Upper lobe of left lung (tissue), 6 donors: ENCODE measurements around the gene DOK5. TPM values are rescaled to one million over a fixed set of nuclear protein-coding genes. Genes with fewer than 3 reads are reported as not detected.

Experiments
- ATAC-seq, 2 donors: fragments of 200-7000 bp; cut with Tn5 transposase; one replicate each; pipeline ENCODE4 v1.9.1; 2022; ENCODE audit warnings: mild to moderate bottlenecking in 2 of 2, moderate library complexity in 2 of 2; ENCODE audit not compliant: low FRiP score in 2 of 2
- DNase-seq, 2 donors: peaks; one replicate each; pipeline ENCODE4 v3.0.0-alpha.2; 2019 to 2020
- H3K27ac ChIP-seq, 4 donors: fragments of 200-600 bp; sonication (generic); one replicate each; pipeline ENCODE4 v1.5.1; 2016 to 2019
- H3K27me3 ChIP-seq, 4 donors: fragments of 200-600 bp; sonication (generic); one replicate each; pipeline ENCODE4 v1.5.1; 2017 to 2019
- H3K36me3 ChIP-seq, 4 donors: fragments of 200-600 bp; sonication (generic); one replicate each; pipeline ENCODE4 v1.5.1; 2016 to 2019
- H3K4me1 ChIP-seq, 4 donors: fragments of 200-600 bp; sonication (generic); one replicate each; pipeline ENCODE4 v1.5.1; 2018 to 2019
- H3K4me3 ChIP-seq, 4 donors: fragments of 200-600 bp; sonication (generic); one replicate each; pipeline ENCODE4 v1.5.1; 2017 to 2019; ENCODE audit warnings: mild to moderate bottlenecking in 2 of 4, moderate library complexity in 1 of 4
- H3K9me3 ChIP-seq, 4 donors: fragments of 200-600 bp; sonication (generic); one replicate each; pipeline ENCODE4 v1.5.1; 2018 to 2019
- EP300 ChIP-seq, 4 donors: sonication (generic); formaldehyde crosslinking; IDR thresholded peaks; one replicate each; pipeline ENCODE4 v1.5.1; 2017; ENCODE audit warnings: antibody characterized with exemption in 4 of 4, control low read depth in 2 of 4
- POLR2A ChIP-seq, 4 donors: fragments of 450-650 bp; IDR thresholded peaks; one replicate each; pipeline ENCODE4 v1.5.1; 2016 to 2017; ENCODE audit warnings: antibody characterized with exemption in 4 of 4, mild to moderate bottlenecking in 2 of 4
- POLR2AphosphoS5 ChIP-seq, 2 donors: sonication (generic); formaldehyde crosslinking; IDR thresholded peaks; one replicate each; pipeline ENCODE4 v1.5.1; 2017; ENCODE audit warnings: antibody characterized with exemption in 2 of 2
- WGBS, 2 donors: methylation state at CpG; one replicate each; pipeline ENCODE4 v1.1.5; 2017 to 2018; 5-methylcytosine and 5-hydroxymethylcytosine counted together
- total RNA-seq, 6 donors: library from RNA; depleted of rRNA in 4 of 6; stranded (reverse); fragments of >200 nt in 4 of 6; gene quantifications; one replicate each; pipeline versions ENCODE4 v1.1.0 to v1.2.1, GENCODE V29; 2016 to 2021
- TF ChIP-seq, protein P1 (sequence below), 6 experiments: fragments of 450-650 bp in 4 of 6; fragments of 200-600 bp in 2 of 6; sonication (generic) in 2 of 6; IDR thresholded peaks; one replicate each; pipeline ENCODE4 v1.5.1; 2016 to 2019; ENCODE audit warnings: antibody characterized with exemption in 6 of 6
- donor health status: DM: no; HTN: no; CAD: no; lungs with moderate emphysema.
- donor health status: DM: no; HTN: yes; CAD: no; lungs with severe emphysema.

DOK5 gene
- total RNA-seq, 6 donors from 2014 or later, result 0.37 to 1.0 TPM; not detected in 4

DNA sequence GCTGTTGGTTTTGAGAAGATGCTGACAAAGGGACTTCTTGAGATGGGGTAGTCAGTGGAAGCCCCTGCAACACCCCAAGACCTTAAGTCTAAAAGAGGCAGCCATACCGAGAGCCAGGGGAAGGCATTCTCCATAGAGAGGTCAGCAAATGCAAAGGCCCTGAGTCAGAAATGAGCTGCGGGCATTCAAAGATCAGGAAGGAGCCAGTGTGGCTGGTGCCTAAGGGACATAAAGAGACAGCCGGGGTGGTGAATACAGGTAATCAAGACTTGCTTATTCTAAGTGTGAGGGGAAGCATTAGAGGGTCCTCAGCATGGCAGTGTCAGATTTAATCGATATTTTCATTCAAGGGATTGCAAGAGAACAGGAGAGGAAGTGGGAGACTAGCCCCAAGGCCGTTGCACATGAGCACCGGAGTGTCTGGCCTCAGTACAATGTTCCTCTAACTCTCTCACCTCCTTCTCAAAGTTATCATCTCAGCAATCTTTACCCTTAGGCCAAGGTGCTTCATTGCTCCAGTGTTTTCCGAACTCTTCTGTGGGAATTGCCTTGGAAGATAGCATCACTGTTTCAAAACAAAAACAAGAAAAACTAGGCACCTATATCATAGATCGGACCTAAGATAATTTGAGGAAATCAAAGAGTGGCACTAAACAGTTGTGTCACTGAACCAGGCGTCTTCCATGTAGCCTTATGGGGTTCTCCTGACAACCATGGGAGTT lies 173.2 kb downstream of the DOK5 start:
- 64 to 68% methylated on average over 9 of the region's 9 CpGs for WGBS, 2 donors
- Histone ChIP-seq H3K27me3 (no peaks in the 10 kb centered on the region), H3K4me1 (no peaks in the 10 kb centered on the region), H3K27ac (no peak overlapping the region), H3K36me3 (no peaks in the 10 kb centered on the region), H3K4me3 (no peak overlapping the region), H3K9me3 (no peaks in the 10 kb centered on the region)
- no peak for TF ChIP-seq POLR2A (IDR thresholded peaks at IDR 0.05)
- no peak for TF ChIP-seq EP300 (IDR thresholded peaks at IDR 0.05)
- TF ChIP-seq, protein P1, sequence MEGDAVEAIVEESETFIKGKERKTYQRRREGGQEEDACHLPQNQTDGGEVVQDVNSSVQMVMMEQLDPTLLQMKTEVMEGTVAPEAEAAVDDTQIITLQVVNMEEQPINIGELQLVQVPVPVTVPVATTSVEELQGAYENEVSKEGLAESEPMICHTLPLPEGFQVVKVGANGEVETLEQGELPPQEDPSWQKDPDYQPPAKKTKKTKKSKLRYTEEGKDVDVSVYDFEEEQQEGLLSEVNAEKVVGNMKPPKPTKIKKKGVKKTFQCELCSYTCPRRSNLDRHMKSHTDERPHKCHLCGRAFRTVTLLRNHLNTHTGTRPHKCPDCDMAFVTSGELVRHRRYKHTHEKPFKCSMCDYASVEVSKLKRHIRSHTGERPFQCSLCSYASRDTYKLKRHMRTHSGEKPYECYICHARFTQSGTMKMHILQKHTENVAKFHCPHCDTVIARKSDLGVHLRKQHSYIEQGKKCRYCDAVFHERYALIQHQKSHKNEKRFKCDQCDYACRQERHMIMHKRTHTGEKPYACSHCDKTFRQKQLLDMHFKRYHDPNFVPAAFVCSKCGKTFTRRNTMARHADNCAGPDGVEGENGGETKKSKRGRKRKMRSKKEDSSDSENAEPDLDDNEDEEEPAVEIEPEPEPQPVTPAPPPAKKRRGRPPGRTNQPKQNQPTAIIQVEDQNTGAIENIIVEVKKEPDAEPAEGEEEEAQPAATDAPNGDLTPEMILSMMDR (IDR thresholded peaks at IDR 0.05), result no peak
- TF ChIP-seq POLR2AphosphoS5 (IDR thresholded peaks at IDR 0.05), result no peak
- no peak for DNase-seq
- no peak for ATAC-seq

DNA sequence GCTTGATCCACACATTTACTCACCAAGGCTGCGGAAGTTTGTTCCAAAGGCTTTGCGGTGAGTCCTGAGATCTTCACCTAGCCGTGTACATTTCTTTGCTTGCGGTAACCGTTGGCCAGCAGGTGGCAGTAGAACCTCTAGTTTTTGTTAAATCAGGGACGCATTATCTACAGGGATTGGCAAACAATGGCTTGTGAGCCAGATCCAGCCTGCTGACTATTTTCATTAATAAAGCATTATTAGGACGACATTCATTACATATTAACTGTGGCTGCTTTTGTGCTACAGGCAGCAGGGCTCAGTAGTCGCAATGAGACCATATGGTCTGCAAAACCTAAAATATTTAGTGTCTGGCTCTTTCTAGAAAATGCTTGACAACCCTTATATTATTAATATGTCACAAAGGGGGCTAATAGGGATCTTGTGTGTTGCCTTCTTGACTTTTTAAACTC lies 174.1 kb downstream of the DOK5 start:
- DNase-seq (peak in 1 of 2 donors; percentile 48), ATAC-seq (peak; percentile 69 to 80)
- no peak overlapping the region for H3K4me3 ChIP-seq
- no peaks in the 10 kb centered on the region for H3K4me1 ChIP-seq
- H3K9me3 ChIP-seq, result no peaks in the 10 kb centered on the region
- TF ChIP-seq EP300 (IDR thresholded peaks at IDR 0.05), result no peak
- no peak for TF ChIP-seq POLR2AphosphoS5 (IDR thresholded peaks at IDR 0.05)
- no peak for TF ChIP-seq POLR2A (IDR thresholded peaks at IDR 0.05)
- TF ChIP-seq, protein P1 (IDR thresholded peaks at IDR 0.05), result peak; percentile 21 to 63 (median 54)
- no peaks in the 10 kb centered on the region for H3K36me3 ChIP-seq
- 6 to 17% methylated on average over 8 of the region's 8 CpGs for WGBS, 2 donors
- no peak overlapping the region for H3K27ac ChIP-seq
- H3K27me3 ChIP-seq, result no peaks in the 10 kb centered on the region

DNA sequence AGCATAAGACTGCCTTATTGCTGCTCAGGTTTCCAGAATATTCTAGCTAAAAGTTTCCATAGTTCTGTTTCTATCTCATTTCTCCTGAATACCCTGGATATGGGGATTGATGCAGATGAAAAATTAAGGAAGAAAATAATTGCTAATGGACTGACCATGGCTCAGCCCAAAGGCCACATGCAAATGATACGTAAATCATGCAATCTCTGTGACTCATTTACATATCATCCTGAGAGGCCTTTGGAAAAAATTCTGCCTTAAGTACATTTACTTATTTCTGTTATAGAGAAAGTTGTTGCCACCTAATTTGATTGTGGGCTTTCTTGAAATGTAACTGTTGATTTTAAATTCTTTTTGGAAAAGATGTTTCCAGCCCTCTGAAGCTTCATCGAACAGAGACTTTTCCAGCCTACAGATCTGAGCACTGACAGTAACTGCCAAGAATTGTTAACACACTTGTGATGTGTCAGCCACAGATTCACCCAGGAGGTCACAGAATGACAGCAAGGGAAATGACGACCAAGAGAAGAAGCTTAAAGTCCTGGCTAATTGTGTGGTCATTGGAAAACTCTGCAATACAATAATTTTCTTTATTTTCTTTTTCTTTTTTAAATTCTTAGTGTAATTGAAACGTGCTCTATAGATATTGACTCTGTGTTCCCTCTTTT lies 174.8 kb downstream of the DOK5 start:
- no peaks in the 10 kb centered on the region for H3K36me3 ChIP-seq
- no peak overlapping the region for H3K27ac ChIP-seq
- no peak for ATAC-seq
- H3K4me1 ChIP-seq, result no peaks in the 10 kb centered on the region
- TF ChIP-seq, protein P1 (IDR thresholded peaks at IDR 0.05), result no peak
- no peak for TF ChIP-seq POLR2A (IDR thresholded peaks at IDR 0.05)
- no peak for TF ChIP-seq POLR2AphosphoS5 (IDR thresholded peaks at IDR 0.05)
- no peak for TF ChIP-seq EP300 (IDR thresholded peaks at IDR 0.05)
- DNase-seq, result no peak
- WGBS, 2 donors, result 32 to 34% methylated on average over 4 of the region's 4 CpGs
- no peaks in the 10 kb centered on the region for H3K27me3 ChIP-seq
- no peak overlapping the region for H3K4me3 ChIP-seq
- H3K9me3 ChIP-seq, result no peaks in the 10 kb centered on the region

DNA sequence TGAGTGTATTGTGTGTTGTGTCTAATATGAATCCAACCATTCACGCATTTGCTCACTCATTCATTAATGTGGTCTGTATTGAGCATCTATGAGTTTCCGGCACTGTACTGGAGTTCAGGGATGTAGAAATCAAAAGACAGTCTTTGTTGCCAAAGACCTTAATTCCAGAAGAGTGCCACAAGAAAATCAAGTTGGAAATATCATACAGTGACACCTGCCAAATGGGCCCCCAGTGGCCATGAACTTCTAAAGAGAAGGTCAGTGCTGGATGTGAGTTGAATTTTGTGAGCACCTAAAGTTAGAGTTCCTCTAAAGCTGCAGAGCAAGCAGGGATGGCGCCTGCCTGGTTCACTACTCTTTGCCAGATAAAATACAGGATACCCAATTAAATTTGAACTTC lies 175.9 kb downstream of the DOK5 start:
- H3K27me3 ChIP-seq, result no peaks in the 10 kb centered on the region
- TF ChIP-seq, protein P1 (IDR thresholded peaks at IDR 0.05), result no peak
- TF ChIP-seq EP300 (IDR thresholded peaks at IDR 0.05) (no peak), POLR2AphosphoS5 (IDR thresholded peaks at IDR 0.05) (no peak), POLR2A (IDR thresholded peaks at IDR 0.05) (no peak)
- no peak overlapping the region for H3K27ac ChIP-seq
- WGBS, 2 donors, result 87% methylated on average over 2 to 3 of the region's 3 CpGs
- H3K4me1 ChIP-seq, result no peaks in the 10 kb centered on the region
- ATAC-seq (no peak), DNase-seq (no peak)
- H3K4me3 ChIP-seq, result no peak overlapping the region
- no peaks in the 10 kb centered on the region for H3K36me3 ChIP-seq
- no peaks in the 10 kb centered on the region for H3K9me3 ChIP-seq
